ENCODE results near the gene TMEM185A. TPM values are rescaled to one million over a fixed set of nuclear protein-coding genes. Genes with fewer than 3 reads are reported as not detected.
"Not testable (repeated sequence)": the region's sequence is repeated elsewhere in the genome, so short reads cannot be mapped to it uniquely, and the experiment has no call there.

TMEM185A gene
- total RNA-seq, 1 donor from 2014 or later: 29.3 TPM

GRCh38 chrX:149567621-149568417, 63.8 kb downstream of the TMEM185A start:
- Mint-ChIP-seq H3K9me3 (peaks cover 25% of the 10 kb centered on the region), H3K27me3 (ENCODE audit: low read depth) (no peaks in the 10 kb centered on the region), H3K36me3 (no peaks in the 10 kb centered on the region), H3K4me3 (no peak overlapping the region), H3K27ac (no peak overlapping the region), H3K4me1 (peaks cover 3% of the 10 kb centered on the region)
- TF ChIP-seq CTCF (IDR thresholded peaks at IDR 0.05; ENCODE audit: unreplicated experiment): no peak
- DNase-seq (ENCODE audit: low spot score in 2 of 2, unreplicated experiment in 2 of 2): no peak

- no peak overlapping the region for H3K4me3 Mint-ChIP-seq
- no peak overlapping the region for H3K27ac Mint-ChIP-seq
- H3K9me3 Mint-ChIP-seq: peaks cover 24% of the 10 kb centered on the region
- no peak for DNase-seq (ENCODE audit: low spot score in 2 of 2, unreplicated experiment in 2 of 2)
- H3K4me1 Mint-ChIP-seq: no peaks in the 10 kb centered on the region
- TF ChIP-seq CTCF (IDR thresholded peaks at IDR 0.05; ENCODE audit: unreplicated experiment): no peak
- H3K36me3 Mint-ChIP-seq: no peaks in the 10 kb centered on the region
- H3K27me3 Mint-ChIP-seq (ENCODE audit: low read depth): no peaks in the 10 kb centered on the region
Observed at GRCh38 chrX:149563359-149563758, 68.2 kb downstream of the TMEM185A start.

- H3K9me3 Mint-ChIP-seq; H3K27me3 Mint-ChIP-seq (ENCODE audit: low read depth); H3K36me3 Mint-ChIP-seq; H3K4me1 Mint-ChIP-seq; H3K27ac Mint-ChIP-seq; DNase-seq (ENCODE audit: low spot score in 2 of 2, unreplicated experiment in 2 of 2); H3K4me3 Mint-ChIP-seq: not testable (repeated sequence)
Observed at GRCh38 chrX:149555251-149555650, 76.3 kb downstream of the TMEM185A start.

GRCh38 chrX:149551939-149552248, 79.7 kb downstream of the TMEM185A start:
- H3K27me3 Mint-ChIP-seq (ENCODE audit: low read depth); DNase-seq (ENCODE audit: low spot score in 2 of 2, unreplicated experiment in 2 of 2); H3K27ac Mint-ChIP-seq; H3K4me1 Mint-ChIP-seq; H3K4me3 Mint-ChIP-seq; H3K9me3 Mint-ChIP-seq; H3K36me3 Mint-ChIP-seq: not testable (repeated sequence)

- H3K27ac Mint-ChIP-seq; H3K27me3 Mint-ChIP-seq (ENCODE audit: low read depth): not testable (repeated sequence)
Observed at GRCh38 chrX:149551245-149551938, 80.2 kb downstream of the TMEM185A start.

GRCh38 chrX:149550454-149550853, 81.1 kb downstream of the TMEM185A start:
- H3K36me3 Mint-ChIP-seq; H3K27me3 Mint-ChIP-seq (ENCODE audit: low read depth); H3K27ac Mint-ChIP-seq: not testable (repeated sequence)

More at GRCh38 chrX:149551245-149551938, 80.2 kb downstream of the TMEM185A start:
- not testable (repeated sequence) for H3K36me3 Mint-ChIP-seq; DNase-seq (ENCODE audit: low spot score in 2 of 2, unreplicated experiment in 2 of 2); H3K9me3 Mint-ChIP-seq; H3K4me1 Mint-ChIP-seq; H3K4me3 Mint-ChIP-seq

GRCh38 chrX:149549701-149550100, 81.9 kb downstream of the TMEM185A start, which contains the start of gene HSFX3:
Gene HSFX3 (minus strand): TSS chrX:149549924. CDS start chrX:149549852, 72 bp downstream.
- DNase-seq (ENCODE audit: low spot score in 2 of 2, unreplicated experiment in 2 of 2); H3K36me3 Mint-ChIP-seq; H3K4me1 Mint-ChIP-seq; H3K27me3 Mint-ChIP-seq (ENCODE audit: low read depth); H3K4me3 Mint-ChIP-seq; H3K9me3 Mint-ChIP-seq; H3K27ac Mint-ChIP-seq: not testable (repeated sequence)

More at GRCh38 chrX:149550454-149550853, 81.1 kb downstream of the TMEM185A start:
- H3K4me1 Mint-ChIP-seq; H3K9me3 Mint-ChIP-seq; DNase-seq (ENCODE audit: low spot score in 2 of 2, unreplicated experiment in 2 of 2); H3K4me3 Mint-ChIP-seq: not testable (repeated sequence)

- H3K27me3 Mint-ChIP-seq (ENCODE audit: low read depth); H3K36me3 Mint-ChIP-seq; DNase-seq (ENCODE audit: low spot score in 2 of 2, unreplicated experiment in 2 of 2); H3K4me3 Mint-ChIP-seq; H3K27ac Mint-ChIP-seq; H3K4me1 Mint-ChIP-seq; H3K9me3 Mint-ChIP-seq: not testable (repeated sequence)
Observed at GRCh38 chrX:149547782-149548181, 83.8 kb downstream of the TMEM185A start.

- DNase-seq (ENCODE audit: low spot score in 2 of 2, unreplicated experiment in 2 of 2); H3K9me3 Mint-ChIP-seq; H3K36me3 Mint-ChIP-seq; H3K4me1 Mint-ChIP-seq; H3K4me3 Mint-ChIP-seq; H3K27ac Mint-ChIP-seq; H3K27me3 Mint-ChIP-seq (ENCODE audit: low read depth): not testable (repeated sequence)
Observed at GRCh38 chrX:149546962-149547361, 84.6 kb downstream of the TMEM185A start.

Other genes starting within 250 kb of the TMEM185A start
- gene IDS, start 126.5 kb downstream of the TMEM185A start, total RNA-seq: 42.9 to 44.0 TPM (median 43.3 TPM) in 3 replicates
- 13.8 to 15.9 TPM (median 13.9 TPM) in 3 replicates for gene EOLA1, start 90.8 kb downstream of the TMEM185A start, total RNA-seq
- gene HSFX3, start 81.9 kb downstream of the TMEM185A start, total RNA-seq: not detected in 3 replicates
- not detected in 3 replicates for gene MAGEA9B, start 44.3 kb downstream of the TMEM185A start, total RNA-seq
- not detected in 3 replicates for gene HSFX2, start 36.5 kb downstream of the TMEM185A start, total RNA-seq
- gene MAGEA11, start 80.3 kb upstream of the TMEM185A start, total RNA-seq: not detected in 3 replicates
- 1.9 to 2.1 TPM (median 2.0 TPM) in 3 replicates for gene HSFX1, start 142.3 kb upstream of the TMEM185A start, total RNA-seq
- gene MAGEA9, start 150.1 kb upstream of the TMEM185A start, total RNA-seq: not detected in 3 replicates
- not detected in 3 replicates for gene MAGEA8, start 249.4 kb upstream of the TMEM185A start, total RNA-seq

Measured in mesothelial cell of epicardium (in vitro differentiated cells).